ENCODE measurements around the gene HS6ST1.

DNA sequence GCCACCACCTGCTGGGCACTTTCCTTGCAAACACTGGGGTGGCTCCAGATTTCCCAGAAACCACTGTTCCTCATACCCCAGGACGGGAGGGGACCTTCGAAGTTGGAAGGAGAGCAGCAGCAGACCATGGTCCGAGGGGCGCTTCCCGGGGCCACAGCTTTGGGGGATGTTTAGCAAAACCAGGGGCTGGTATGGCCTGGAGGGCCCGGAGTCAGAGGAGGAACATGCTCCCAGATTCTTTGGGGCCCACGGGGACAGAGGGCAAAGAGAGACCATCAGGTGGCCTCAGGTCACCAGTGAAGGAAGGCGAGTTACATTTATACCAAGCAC is 25.3 kb downstream of the HS6ST1 start:
- no peak for TF ChIP-seq CTCF (IDR thresholded peaks at IDR 0.05)
- no peak for TF ChIP-seq REST (IDR thresholded peaks at IDR 0.05; ENCODE audit: insufficient read depth in 1 of 2, low read depth in 2 of 2, low read length in 1 of 2)
- no peak for TF ChIP-seq POLR2AphosphoS5 (IDR thresholded peaks at IDR 0.05; ENCODE audit: low read depth, low read length)

All from Panc1 (cell line).